T-helper 9 cell (primary cell): Measurements from ENCODE around the gene CNN2.
A peak's percentile ranks its signal among the peaks of the same experiment; 100 is the strongest.

Source experiments
- DNase-seq: peaks from one replicate; pipeline ENCODE4 v3.0.0-alpha.2; 2020

The CNN2 gene

DNA sequence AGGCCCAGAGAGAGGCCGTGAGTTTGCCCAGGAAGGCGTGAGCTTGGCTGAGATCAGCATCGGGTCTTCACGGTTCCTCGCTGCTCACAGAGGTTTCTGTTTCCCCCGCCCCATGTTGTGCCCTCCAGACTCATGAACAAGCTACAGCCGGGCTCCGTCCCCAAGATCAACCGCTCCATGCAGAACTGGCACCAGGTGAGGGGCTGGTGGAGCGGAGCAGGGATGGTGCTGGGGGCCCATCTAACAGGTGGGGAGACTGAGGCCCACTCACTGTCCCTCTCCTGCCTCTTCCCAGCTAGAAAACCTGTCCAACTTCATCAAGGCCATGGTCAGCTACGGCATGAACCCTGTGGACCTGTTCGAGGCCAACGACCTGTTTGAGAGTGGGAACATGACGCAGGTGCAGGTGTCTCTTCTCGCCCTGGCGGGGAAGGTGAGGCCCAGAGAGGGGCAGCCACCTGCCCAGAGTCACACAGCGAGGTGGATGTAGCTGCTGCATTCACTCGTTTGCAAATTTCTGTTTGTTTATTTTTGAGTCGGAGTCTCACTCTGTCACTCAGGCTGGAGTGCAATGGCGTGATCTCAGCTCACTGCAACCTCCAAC is 6.0 kb downstream of the CNN2 start:
- DNase-seq: no peak

DNA sequence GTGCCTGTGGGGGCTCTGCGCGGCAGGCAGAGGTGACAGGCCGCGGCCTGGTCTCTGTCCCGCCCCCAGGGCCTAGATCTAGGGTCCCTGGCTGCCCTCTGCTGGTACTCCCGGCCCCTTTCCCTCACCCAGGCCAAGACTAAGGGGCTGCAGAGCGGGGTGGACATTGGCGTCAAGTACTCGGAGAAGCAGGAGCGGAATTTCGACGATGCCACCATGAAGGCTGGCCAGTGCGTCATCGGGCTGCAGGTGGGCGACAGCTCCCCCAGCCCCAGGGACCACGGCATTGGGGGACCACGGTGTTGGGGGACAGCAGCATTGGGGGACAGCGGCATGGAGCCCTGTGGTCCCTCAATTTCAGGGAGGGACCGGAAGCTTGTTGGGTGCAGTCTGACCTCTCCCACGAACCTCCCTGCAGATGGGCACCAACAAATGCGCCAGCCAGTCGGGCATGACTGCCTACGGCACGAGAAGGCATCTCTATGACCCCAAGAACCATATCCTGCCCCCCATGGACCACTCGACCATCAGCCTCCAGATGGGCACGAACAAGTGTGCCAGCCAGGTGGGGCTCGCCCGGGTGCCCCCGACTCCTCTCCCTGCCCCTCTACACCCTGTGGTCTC is 9.7 kb downstream of the CNN2 start:
- DNase-seq: no peak

DNA sequence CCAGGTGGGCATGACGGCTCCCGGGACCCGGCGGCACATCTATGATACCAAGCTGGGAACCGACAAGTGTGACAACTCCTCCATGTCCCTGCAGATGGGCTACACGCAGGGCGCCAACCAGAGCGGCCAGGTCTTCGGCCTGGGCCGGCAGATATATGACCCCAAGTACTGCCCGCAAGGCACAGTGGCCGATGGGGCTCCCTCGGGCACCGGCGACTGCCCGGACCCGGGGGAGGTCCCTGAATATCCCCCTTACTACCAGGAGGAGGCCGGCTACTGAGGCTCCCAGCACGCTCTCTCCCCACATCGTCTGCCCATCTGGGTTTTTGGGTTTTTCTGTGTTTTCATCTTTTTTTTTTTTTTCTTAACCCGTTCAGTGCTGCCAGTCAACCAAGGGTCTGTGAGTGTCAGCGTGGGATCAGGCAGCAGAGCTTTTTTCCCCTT is 11.2 kb downstream of the CNN2 start:
- no peak for DNase-seq

DNA sequence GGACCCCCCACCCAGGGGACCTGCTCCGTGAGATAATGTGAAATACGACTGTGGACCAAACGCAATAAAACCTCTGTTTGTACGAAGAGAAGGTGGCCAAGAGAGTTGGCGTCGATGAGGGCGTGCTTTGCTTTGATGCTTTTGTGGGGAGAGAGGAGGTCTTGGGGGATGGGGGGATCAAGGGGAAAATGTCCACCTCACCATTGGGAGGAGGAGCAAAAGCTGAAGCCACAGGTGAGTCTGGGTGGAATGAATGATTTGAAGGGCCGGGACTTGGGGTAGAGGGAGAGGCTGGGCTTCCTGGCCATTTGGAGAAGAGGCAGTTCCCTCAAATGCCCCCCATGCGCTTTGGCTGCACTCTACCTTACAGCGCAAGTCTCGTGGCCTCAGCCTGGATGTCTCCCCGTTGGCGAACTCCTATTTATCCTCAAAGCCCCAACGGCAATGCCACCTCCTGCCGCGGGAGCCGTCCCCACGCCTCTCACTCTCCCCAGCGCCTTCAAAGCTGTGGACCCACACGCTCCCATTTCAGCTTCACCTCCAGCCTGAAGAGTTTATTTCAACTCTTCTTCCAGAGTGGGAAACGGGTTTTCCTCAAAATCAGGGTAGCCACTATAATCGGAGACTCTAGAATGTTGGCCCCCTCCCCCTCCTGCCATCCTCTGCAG is 12.7 kb downstream of the CNN2 start:
- DNase-seq: no peak

DNA sequence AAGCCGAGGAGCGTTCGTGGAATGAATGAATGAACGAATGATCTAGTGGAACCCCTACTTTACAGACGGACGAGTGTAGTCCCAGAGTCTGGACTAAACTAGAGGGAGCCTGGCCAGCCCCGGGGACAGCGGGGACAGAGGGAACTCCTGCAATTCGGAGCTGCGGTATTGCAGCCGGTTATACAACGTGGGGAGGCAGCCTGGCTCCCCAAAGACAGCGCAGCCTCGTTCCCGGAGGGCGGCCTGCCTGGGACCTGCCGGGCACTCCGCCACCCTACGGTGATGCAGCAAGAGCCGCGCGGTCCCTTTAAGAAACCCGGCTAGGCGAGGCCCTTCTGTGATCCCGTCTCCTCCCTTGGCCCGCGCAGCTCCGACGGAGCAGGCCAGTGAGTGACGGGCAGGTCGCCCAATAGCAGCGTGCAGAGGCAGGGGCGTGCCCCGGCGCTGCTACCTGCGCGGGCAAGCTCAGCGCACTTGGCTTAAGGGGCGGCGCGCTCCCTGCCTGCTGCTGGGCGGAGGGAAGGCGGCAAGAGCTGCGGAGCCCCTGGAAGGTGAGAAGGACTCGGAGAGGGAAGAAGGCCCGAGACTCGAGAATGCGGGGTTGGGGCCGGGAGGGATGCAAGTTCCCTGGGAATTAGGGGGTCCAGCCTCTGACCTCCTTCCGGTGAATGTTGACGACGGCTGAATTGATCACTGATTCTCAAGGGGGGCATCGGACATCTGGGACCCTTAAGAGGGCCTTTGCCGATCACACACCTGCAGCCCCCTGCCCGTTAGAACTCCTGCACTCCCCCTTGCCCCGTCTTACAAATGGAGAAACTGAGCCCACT is 13.5 kb downstream of the CNN2 start, which contains the start of gene ABCA7:
ABCA7 (plus strand) TSS at position 462 of the 830 bp plus-strand sequence. CDS start 1,255 bp downstream, outside the sequence.
- peak; percentile 99 for DNase-seq

DNA sequence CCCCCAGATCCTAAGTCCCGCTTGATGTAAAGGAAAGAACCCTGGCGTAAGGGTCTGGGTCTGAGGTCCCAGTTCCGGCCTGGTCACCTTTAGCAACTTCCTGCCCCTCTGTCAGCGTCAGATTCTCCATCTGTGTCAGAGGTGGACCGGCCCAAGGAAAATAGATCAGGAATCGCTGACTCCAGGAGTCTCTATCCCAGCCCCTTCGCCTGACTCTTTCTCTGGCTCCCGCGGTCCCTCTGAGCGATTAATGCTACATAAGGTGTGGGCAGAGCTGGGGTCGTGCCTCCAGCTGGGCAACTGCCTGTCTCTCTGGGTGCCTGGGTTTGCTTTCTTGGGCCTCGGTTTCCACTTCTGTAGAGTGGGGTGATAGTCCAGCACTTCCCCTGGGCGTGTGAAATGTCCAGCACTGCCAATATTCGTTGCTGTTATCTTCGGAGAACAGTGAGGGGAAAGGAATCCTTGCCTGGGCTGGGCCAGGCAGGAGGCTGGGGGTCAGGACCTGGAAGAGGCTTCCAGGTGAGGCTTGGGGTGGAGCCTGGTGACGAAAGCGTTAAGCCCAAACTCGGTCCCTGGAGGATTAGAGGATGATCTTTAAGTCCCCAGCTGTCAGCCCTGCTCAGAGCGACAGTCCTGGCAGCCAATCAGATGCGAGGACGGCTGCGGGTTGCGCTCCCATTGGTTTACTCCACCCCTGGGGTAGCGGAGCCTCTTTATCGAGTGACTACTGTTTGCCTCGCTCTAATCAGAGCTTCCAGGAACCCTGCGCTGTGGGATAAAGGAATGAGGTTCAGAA is 14.3 kb downstream of the CNN2 start:
- peak; percentile 83 for DNase-seq

DNA sequence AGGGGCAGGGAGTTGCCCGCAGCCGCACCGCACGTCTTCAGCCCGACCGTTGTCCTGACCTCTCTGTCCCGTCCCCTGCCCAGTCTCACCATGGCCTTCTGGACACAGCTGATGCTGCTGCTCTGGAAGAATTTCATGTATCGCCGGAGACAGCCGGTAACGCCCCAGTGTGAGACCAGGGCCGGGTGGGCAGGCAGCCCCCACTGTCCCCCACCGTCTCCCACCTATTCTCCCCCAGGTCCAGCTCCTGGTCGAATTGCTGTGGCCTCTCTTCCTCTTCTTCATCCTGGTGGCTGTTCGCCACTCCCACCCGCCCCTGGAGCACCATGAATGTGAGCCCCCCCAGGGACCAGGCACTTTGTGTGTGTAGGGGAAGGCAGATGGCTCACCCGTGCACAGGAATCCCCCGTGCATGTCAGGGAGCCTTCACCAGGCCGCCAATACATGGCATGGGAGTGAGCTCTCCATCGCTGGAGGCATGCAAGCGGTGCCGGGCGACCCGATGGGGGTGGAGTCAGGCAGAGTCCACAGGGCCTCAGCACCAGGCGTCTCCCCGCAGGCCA is 14.9 kb downstream of the CNN2 start:
- DNase-seq: no peak

DNA sequence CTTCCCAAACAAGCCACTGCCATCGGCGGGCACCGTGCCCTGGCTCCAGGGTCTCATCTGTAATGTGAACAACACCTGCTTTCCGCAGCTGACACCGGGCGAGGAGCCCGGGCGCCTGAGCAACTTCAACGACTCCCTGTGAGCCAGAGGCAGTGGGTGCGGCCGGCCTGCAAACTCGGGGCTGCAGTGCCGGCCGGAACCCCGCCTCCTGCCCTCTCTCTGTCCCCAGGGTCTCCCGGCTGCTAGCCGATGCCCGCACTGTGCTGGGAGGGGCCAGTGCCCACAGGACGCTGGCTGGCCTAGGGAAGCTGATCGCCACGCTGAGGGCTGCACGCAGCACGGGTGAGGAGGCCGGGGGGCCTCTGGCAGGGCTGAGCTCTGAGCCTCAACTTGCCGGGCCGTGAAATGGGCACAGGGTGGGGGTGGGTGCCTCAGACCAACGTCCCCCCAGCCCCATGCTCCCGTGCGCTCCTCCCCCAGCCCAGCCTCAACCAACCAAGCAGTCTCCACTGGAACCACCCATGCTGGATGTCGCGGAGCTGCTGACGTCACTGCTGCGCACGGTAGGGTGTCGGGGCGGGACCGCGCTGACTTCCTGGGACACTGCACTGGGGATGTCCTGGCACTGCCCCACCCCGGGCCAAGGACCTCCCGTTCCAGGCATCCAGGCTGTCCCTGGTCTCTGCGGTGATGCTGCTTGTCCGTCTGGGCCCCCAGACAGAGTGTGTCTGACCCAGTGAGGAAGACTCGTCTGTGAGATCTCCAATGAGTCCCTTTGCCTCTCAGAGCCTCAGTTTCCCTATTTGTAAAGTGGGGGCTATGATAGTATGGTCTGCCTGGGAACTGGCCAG is 15.7 kb downstream of the CNN2 start:
- DNase-seq: no peak

DNA sequence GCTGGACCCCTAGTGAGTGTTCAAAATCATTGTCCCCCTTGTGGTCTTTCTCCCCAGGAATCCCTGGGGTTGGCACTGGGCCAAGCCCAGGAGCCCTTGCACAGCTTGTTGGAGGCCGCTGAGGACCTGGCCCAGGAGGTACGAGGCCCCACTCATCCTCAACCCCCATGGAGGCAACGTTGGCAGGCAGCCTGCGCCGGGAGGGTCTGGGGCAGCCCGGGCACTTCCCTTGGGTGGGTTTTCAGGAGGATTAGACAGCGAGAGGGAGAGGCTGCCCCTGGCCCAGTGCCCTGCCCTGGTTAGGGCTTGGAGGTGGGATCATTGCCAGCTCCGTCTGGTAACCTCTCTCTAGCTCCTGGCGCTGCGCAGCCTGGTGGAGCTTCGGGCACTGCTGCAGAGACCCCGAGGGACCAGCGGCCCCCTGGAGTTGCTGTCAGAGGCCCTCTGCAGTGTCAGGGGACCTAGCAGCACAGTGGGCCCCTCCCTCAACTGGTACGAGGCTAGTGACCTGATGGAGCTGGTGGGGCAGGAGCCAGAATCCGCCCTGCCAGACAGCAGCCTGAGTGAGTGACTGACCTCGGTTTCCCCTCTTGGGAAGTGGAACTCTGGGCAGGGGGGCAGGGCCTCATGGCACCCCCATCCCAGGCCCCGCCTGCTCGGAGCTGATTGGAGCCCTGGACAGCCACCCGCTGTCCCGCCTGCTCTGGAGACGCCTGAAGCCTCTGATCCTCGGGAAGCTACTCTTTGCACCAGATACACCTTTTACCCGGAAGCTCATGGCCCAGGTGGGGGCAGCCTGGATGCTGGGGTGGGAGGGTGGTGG is 16.5 kb downstream of the CNN2 start:
- no peak for DNase-seq

DNA sequence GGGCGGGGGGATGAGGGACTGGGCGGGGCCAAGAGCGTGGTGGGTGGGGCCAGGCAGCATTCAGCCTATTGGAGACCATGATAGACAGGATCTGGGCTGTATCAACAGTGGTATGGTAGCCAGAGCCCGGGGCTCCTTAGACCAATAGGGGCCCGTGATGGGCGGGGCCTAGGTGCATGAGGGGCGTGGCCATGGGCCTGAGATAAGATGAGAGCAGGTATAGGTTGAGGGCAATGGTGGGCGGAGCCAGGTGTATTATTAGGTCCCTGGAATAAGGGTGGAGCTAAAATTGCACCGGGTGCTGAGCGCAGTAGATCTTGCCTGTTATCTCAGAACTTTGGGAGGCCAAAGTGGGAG is 18.8 kb downstream of the CNN2 start:
- peak; percentile 54 for DNase-seq

DNA sequence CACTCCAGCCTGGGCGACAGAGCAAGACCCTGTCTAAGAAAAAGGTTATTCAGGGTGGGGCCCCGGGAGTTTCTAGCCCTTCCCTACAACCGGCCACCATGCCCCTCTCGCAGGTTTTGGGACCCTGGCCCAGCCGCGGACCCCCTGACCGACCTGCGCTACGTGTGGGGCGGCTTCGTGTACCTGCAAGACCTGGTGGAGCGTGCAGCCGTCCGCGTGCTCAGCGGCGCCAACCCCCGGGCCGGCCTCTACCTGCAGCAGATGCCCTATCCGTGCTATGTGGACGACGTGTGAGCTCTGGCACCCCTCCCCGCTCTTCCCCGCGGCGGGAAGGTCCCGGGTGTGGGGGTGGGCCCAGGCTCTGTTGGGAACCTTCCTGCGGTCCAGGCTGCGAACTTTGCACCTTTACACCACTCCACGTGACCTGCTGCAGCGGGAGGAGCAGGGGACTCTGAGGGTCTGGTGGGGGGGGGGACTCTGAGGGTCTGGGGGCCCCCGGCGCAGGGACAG is 19.8 kb downstream of the CNN2 start:
- DNase-seq: no peak

DNA sequence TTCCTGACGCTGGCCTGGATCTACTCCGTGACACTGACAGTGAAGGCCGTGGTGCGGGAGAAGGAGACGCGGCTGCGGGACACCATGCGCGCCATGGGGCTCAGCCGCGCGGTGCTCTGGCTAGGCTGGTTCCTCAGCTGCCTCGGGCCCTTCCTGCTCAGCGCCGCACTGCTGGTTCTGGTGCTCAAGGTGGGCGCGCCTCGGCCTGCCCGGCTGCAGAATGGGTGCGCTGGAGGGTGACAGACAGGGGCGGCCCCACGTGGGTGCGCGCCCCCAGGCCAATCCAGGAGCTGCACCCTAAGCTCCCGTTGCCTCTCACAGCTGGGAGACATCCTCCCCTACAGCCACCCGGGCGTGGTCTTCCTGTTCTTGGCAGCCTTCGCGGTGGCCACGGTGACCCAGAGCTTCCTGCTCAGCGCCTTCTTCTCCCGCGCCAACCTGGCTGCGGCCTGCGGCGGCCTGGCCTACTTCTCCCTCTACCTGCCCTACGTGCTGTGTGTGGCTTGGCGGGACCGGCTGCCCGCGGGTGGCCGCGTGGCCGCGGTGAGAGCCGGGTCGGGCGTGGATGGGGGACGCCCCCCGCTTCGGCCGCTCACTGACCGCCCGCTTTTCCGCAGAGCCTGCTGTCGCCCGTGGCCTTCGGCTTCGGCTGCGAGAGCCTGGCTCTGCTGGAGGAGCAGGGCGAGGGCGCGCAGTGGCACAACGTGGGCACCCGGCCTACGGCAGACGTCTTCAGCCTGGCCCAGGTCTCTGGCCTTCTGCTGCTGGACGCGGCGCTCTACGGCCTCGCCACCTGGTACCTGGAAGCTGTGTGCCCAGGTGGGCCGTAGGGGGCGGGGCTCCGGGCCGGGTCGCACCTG is 20.7 kb downstream of the CNN2 start:
- DNase-seq: no peak

DNA sequence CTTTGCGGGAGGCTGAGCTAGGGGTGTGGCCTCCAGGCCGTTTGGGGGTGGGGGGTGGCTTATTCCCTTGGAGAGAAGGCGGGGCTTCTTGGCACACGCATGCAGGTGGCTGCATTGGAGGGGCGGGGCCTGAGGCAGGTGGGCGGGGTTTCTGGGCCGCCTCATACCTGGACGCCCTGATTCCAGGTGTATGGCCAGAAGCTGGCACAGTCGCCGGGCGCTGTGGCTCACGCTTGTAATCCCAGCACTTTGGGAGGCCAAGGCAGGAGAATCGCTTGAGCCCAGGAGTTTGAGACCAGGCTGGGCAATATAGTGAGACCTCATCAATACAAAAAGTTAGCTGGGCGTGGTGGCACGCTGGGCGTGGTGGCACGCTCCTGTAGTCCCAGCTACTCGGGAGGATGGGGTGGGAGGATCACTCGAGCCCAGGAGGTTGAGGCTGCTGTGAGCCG is 21.3 kb downstream of the CNN2 start:
- no peak for DNase-seq

DNA sequence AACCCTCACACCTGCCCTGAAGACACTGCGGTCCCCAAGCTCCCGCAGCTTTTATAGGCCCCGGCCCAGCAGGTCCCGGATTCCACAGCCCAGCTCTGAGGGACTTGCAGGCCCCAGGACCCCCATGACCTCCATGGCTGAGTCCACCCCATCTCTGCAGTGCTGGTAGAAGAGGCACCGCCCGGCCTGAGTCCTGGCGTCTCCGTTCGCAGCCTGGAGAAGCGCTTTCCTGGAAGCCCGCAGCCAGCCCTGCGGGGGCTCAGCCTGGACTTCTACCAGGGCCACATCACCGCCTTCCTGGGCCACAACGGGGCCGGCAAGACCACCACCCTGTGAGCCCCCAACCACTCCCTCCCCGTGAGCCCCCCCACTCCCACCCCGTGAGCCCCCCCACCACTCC is 22.7 kb downstream of the CNN2 start:
- no peak for DNase-seq

DNA sequence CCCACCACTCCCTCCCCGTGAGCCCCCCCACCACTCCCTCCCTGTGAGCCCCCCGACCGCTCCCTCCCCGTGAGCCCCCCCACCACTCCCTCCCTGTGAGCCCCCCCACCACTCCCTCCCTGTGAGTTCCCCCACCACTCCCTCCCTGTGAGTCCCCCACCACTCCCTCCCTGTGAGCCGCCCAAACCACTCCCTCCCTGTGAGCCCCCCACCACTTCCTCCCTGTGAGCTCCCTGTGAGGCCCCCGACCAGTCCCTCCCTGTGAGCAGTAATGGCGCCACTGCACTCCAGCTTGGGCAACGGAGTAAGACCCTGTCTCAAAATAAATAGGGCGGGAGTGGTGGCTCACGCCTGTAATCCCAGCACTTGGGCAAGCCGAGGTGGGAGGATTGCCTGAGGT is 23.4 kb downstream of the CNN2 start:
- DNase-seq: no peak

DNA sequence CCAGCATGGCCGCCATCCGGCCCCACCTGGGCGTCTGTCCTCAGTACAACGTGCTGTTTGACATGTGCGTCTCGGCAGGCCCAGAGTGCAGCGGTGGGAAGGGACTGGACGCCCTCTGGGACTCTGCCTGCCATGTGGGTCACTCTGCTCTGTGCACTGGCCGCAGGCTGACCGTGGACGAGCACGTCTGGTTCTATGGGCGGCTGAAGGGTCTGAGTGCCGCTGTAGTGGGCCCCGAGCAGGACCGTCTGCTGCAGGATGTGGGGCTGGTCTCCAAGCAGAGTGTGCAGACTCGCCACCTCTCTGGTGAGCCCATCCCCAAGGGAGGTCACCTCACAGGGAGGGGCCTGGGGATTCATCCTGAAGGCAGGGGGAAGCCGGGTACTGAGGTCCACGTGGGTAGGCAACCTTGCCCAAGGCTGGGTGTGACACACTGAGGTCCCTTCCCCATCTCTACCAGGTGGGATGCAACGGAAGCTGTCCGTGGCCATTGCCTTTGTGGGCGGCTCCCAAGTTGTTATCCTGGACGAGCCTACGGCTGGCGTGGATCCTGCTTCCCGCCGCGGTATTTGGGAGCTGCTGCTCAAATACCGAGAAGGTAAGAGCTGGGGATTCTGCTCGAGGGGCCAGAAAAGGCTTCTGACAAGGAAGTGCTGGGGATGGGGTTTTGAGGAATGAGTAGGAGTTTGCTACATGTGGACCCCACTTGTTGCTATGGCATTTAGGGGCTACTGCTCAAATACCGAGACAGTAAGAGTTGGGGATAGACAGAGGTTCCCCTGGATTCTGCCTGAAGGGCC is 24.8 kb downstream of the CNN2 start:
- DNase-seq: no peak

DNA sequence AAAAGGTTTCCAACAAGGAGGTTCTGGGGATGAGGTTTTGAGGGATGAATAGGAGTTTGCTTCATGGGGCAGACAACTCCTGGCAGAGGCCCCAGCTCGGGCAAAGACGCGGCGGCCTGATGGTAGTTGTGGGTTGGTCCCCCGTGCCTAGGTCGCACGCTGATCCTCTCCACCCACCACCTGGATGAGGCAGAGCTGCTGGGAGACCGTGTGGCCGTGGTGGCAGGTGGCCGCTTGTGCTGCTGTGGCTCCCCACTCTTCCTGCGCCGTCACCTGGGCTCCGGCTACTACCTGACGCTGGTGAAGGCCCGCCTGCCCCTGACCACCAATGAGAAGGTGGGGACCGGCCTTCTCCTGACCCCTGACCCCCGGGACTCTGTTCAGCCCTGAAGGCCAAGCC is 25.4 kb downstream of the CNN2 start:
- DNase-seq: no peak

DNA sequence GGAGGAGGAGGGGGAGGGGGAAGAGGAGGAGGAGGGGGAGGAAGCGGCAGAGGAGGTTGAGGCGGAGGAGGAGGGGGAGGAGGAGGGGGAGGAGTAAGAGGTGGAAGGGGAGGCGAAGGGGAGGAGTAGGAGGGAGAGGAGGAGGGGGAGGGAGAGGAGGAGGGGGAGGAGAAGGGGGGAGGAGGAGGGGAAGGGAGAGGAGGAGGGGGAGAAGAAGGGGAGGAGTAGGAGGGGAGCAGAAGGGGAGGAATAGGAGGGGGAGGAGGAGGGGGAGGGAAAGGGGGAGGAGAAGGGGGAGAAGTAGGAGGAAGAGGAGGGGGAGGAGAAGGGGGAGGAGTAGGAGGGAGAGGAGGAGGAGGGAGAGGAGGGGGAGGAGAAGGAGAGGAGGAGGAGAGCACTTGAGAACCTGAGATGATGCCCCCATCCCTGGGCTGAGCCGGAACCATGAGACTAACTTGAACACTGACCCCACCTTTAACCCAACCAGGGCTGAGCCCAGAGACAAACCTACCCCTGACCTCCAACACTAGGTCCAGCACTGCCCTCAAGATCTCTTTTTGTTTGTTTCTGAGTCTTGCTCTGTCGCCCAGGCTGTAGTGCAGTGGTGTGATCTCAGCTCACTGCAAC is 26.1 kb downstream of the CNN2 start:
- no peak for DNase-seq
